HCT116 (cell line): Measurements from ENCODE around the gene CGA. TPM values are rescaled to one million over a fixed set of nuclear protein-coding genes. Genes with fewer than 3 reads are reported as not detected.

ENCODE experiments used
- ATAC-seq: fragments of 200-7000 bp; cut with Tn5 transposase; 2 replicates; pipeline ENCODE4 v1.9.1; 2020; ENCODE audit warnings: mild to moderate bottlenecking, moderate library complexity
- BruUV-seq: library from RNA; stranded (reverse); fragments of 400-500 nt; replicated peaks from 2 replicates; lab custom pipeline; 2021; lab: Mats Ljungman, UMichigan
- CTCF ChIA-PET: fragments of 300-600 bp; sonication (Branson Sonifier 250); formaldehyde crosslinking; loops from one replicate; lab custom pipeline; 2021; ENCODE audit warnings: antibody characterized with exemption; lab: Charles Lee
- POLR2A ChIA-PET: fragments of 300-600, 350-600 bp; sonication (Branson Sonifier 250); formaldehyde crosslinking; loops from one replicate; lab custom pipeline; 2021; ENCODE audit warnings: antibody characterized with exemption; lab: Charles Lee
- RAD21 ChIA-PET, 2 experiments: fragments of 300-600 bp; sonication (Branson Sonifier 250); formaldehyde crosslinking; loops; one replicate each; lab custom pipeline; 2023; ENCODE audit warnings: low total read pairs in 2 of 2; ENCODE audit not compliant: uncharacterized antibody in 2 of 2, unreplicated experiment in 2 of 2, low non-redundant PET in 1 of 2; lab: Charles Lee
- DNase-seq: peaks from one replicate; pipeline ENCODE4 v3.0.0-alpha.2; 2010; ENCODE audit warnings: low read depth, low spot score
- H2AFZ ChIP-seq: fragments of 200-600 bp; shearing (Covaris generic), sonication (generic); 2 replicates; pipeline ENCODE4 v1.6.1; 2017; ENCODE audit warnings: low read depth, mixed run types, mixed read lengths, antibody characterized with exemption, low read length; ENCODE audit not compliant: poor library complexity, severe bottlenecking
- H3K27ac ChIP-seq: 2 replicates; pipeline ENCODE4 v1.5.1; 2012; ENCODE audit warnings: low read depth, low read length
- H3K27me3 ChIP-seq: fragments of 200-600 bp; sonication (generic); 2 replicates; pipeline ENCODE4 v1.6.1; 2016; ENCODE audit warnings: mixed run types, low read length, mixed read lengths; ENCODE audit not compliant: insufficient read depth
- H3K36me3 ChIP-seq, 2 experiments: fragments of 200-500 bp in 1 of 2; fragments of 200-600 bp in 1 of 2; sonication (Bioruptor generic) in 1 of 2; sonication (generic) in 1 of 2; 2 replicates each; pipeline versions ENCODE4 v1.5.1 to v1.6.1; 2014 to 2016; ENCODE audit warnings: low read length in 2 of 2, inconsistent platforms in 1 of 2, mixed read lengths in 1 of 2, mixed run types in 1 of 2; ENCODE audit not compliant: insufficient read depth in 2 of 2, control insufficient read depth in 1 of 2
- H3K4me1 ChIP-seq, 2 experiments: fragments of 200-600 bp in 1 of 2; sonication (generic) in 1 of 2; 2 replicates each; pipeline versions ENCODE4 v1.5.1 to v1.6.1; 2012 to 2017; ENCODE audit warnings: low read length in 2 of 2, inconsistent platforms in 1 of 2, mild to moderate bottlenecking in 1 of 2, mixed read lengths in 1 of 2, mixed run types in 1 of 2, moderate library complexity in 1 of 2; ENCODE audit not compliant: insufficient read depth in 2 of 2, control insufficient read depth in 1 of 2
- H3K4me2 ChIP-seq: fragments of 200-600 bp; sonication (generic); 2 replicates; pipeline ENCODE4 v1.6.1; 2017; ENCODE audit warnings: mixed run types, low read length, mixed read lengths
- H3K4me3 ChIP-seq, 2 experiments: fragments of 200-600 bp in 1 of 2; sonication (generic) in 1 of 2; replicated peaks in 1 of 2; 2 replicates each; pipeline ENCODE4 v1.5.1; 2011 to 2016; ENCODE audit warnings: low read length in 2 of 2, control low read depth in 1 of 2, low read depth in 1 of 2, mild to moderate bottlenecking in 1 of 2, mixed read lengths in 1 of 2, mixed run types in 1 of 2
- H3K79me2 ChIP-seq: fragments of 200-600 bp; sonication (generic); 2 replicates; pipeline ENCODE4 v1.6.1; 2017; ENCODE audit warnings: mild to moderate bottlenecking, mixed run types, low read length, moderate library complexity, mixed read lengths; ENCODE audit not compliant: insufficient read depth
- H3K9ac ChIP-seq: fragments of 200-600 bp; sonication (generic); 2 replicates; pipeline ENCODE4 v1.6.1; 2016; ENCODE audit warnings: low read length, mixed read lengths
- H3K9me2 ChIP-seq: fragments of 200-600 bp; sonication (generic), shearing (Covaris generic); 2 replicates; pipeline ENCODE4 v1.6.1; 2017; ENCODE audit warnings: mixed run types, mild to moderate bottlenecking, moderate library complexity; ENCODE audit not compliant: insufficient read depth
- H3K9me3 ChIP-seq, 2 experiments: fragments of 200-500 bp in 1 of 2; fragments of 200-600 bp in 1 of 2; sonication (Bioruptor generic) in 1 of 2; sonication (generic) in 1 of 2; 2 replicates each; pipeline ENCODE4 v1.6.1; 2014 to 2017; ENCODE audit warnings: low read length in 2 of 2, mixed read lengths in 2 of 2, inconsistent platforms in 1 of 2, low read depth in 1 of 2, mild to moderate bottlenecking in 1 of 2, mixed run types in 1 of 2, moderate library complexity in 1 of 2; ENCODE audit not compliant: control insufficient read depth in 1 of 2, insufficient read depth in 1 of 2
- H4K20me1 ChIP-seq: fragments of 200-600 bp; sonication (generic), shearing (Covaris generic); 2 replicates; pipeline ENCODE4 v1.6.1; 2017; ENCODE audit warnings: mixed run types, mild to moderate bottlenecking, moderate library complexity; ENCODE audit not compliant: insufficient read depth
- CBX3 ChIP-seq: IDR thresholded peaks from 2 replicates; pipeline ENCODE4 v1.6.1; 2012; ENCODE audit warnings: low read depth
- CEBPB ChIP-seq: IDR thresholded peaks from 2 replicates; pipeline ENCODE4 v1.6.1; 2012; ENCODE audit warnings: low read depth
- EGR1 ChIP-seq: IDR thresholded peaks from 2 replicates; pipeline ENCODE4 v1.6.1; 2012; ENCODE audit warnings: low read depth
- EZH2 ChIP-seq: fragments of 200-600 bp; sonication (generic); IDR thresholded peaks from 2 replicates; pipeline ENCODE4 v1.6.1; 2017; ENCODE audit warnings: antibody characterized with exemption, mixed run types
- EZH2phosphoT487 ChIP-seq: fragments of 200-600 bp; IDR thresholded peaks from 2 replicates; pipeline ENCODE4 v1.6.1; 2018; ENCODE audit warnings: antibody characterized with exemption, borderline replicate concordance
- FOSL1 ChIP-seq: IDR thresholded peaks from 2 replicates; pipeline ENCODE4 v1.6.1; 2012; ENCODE audit warnings: low read depth
- JUND ChIP-seq: IDR thresholded peaks from 2 replicates; pipeline ENCODE4 v1.6.1; 2012
- MAX ChIP-seq: IDR thresholded peaks from 2 replicates; pipeline ENCODE4 v1.6.1; 2012
- POLR2A ChIP-seq: IDR thresholded peaks from 2 replicates; pipeline ENCODE4 v1.7.0; 2011; ENCODE audit warnings: borderline replicate concordance; ENCODE audit not compliant: insufficient read depth, insufficient read length; ENCODE audit errors: extremely low read depth
- REST ChIP-seq: IDR thresholded peaks from 2 replicates; pipeline ENCODE4 v1.6.1; 2012; ENCODE audit warnings: low read depth
- SIN3A ChIP-seq: IDR thresholded peaks from 2 replicates; pipeline ENCODE4 v1.6.1; 2012; ENCODE audit warnings: low read depth
- SP1 ChIP-seq: IDR thresholded peaks from 2 replicates; pipeline ENCODE4 v1.6.1; 2012; ENCODE audit warnings: low read depth
- SRF ChIP-seq: IDR thresholded peaks from 2 replicates; pipeline ENCODE4 v1.6.1; 2012; ENCODE audit warnings: low read depth
- TCF7L2 ChIP-seq: IDR thresholded peaks from 2 replicates; pipeline ENCODE4 v1.7.0; 2011; ENCODE audit warnings: borderline replicate concordance, inconsistent platforms; ENCODE audit not compliant: insufficient read depth, insufficient read length; ENCODE audit errors: extremely low read depth
- YY1 ChIP-seq: IDR thresholded peaks from 2 replicates; pipeline ENCODE4 v1.6.1; 2011; ENCODE audit warnings: low read length, low read depth, moderate library complexity, mild to moderate bottlenecking; ENCODE audit not compliant: insufficient replicate concordance; ENCODE audit errors: extremely low read depth
- ZBTB33 ChIP-seq: IDR thresholded peaks from 2 replicates; pipeline ENCODE4 v1.6.1; 2011; ENCODE audit warnings: mild to moderate bottlenecking, low read length, moderate library complexity; ENCODE audit not compliant: insufficient replicate concordance; ENCODE audit errors: extremely low read depth
- ZFX ChIP-seq: fragments of 450-650 bp; IDR thresholded peaks from 2 replicates; pipeline ENCODE4 v1.6.1; 2017
- ZNF274 ChIP-seq: fragments of 200-500 bp; sonication (Bioruptor generic); IDR thresholded peaks from 2 replicates; pipeline ENCODE4 v1.6.1; 2014; ENCODE audit warnings: mild to moderate bottlenecking, low read depth, low read length, inconsistent platforms
- intact Hi-C: fragments of 100-400 bp; cut with micrococcal nuclease; formaldehyde crosslinking; loops from 2 replicates; pipeline ENCODE4 v1.10.0; 2022
- total RNA-seq: library from RNA; stranded (reverse); gene quantifications from one replicate; pipeline ENCODE4 v1.2.1, GENCODE V29; 2021; ENCODE audit not compliant: unreplicated experiment

The CGA gene
- total RNA-seq, 1 experiment from 2014 or later, result not detected

- ATAC-seq, result no peak
- Histone ChIP-seq H3K9me3 (no peaks in the 10 kb centered on the region), H3K4me1 (no peaks in the 10 kb centered on the region), H4K20me1 (no peaks in the 10 kb centered on the region), H3K79me2 (no peaks in the 10 kb centered on the region), H3K4me2 (no peak overlapping the region), H3K36me3 (no peaks in the 10 kb centered on the region), H3K4me3 (no peak overlapping the region), H2AFZ (no peak overlapping the region), H3K9ac (no peak overlapping the region), H3K27ac (no peak overlapping the region), H3K9me2 (no peaks in the 10 kb centered on the region), H3K27me3 (0 out of 2 replicates have a peak, but pooled peaks cover 1% of the 10 kb centered on the region)
- intact Hi-C loops, result no loop called here
- BruUV-seq, result no TSS peak
- no peak for TF ChIP-seq YY1
- no peak for TF ChIP-seq MAX
- TF ChIP-seq SIN3A, result no peak
- TF ChIP-seq REST, result no peak
- no peak for TF ChIP-seq CEBPB
- no peak for TF ChIP-seq ZFX
- no peak for TF ChIP-seq ZNF274
- no peak for TF ChIP-seq EZH2phosphoT487
- TF ChIP-seq FOSL1, result no peak
- TF ChIP-seq CBX3, result no peak
- TF ChIP-seq SRF, result no peak
- TF ChIP-seq JUND, result no peak
- TF ChIP-seq SP1, result no peak
- no peak for TF ChIP-seq EGR1
- TF ChIP-seq POLR2A, result no peak
- TF ChIP-seq EZH2, result no peak
- TF ChIP-seq ZBTB33, result no peak
- TF ChIP-seq TCF7L2, result no peak
- no peak for DNase-seq
- POLR2A ChIA-PET, result no interaction called here
- CTCF ChIA-PET, result no interaction called here
- RAD21 ChIA-PET, result no interaction called here
Measured at GRCh38 chr6:87105823-87106222, 10.9 kb upstream of the CGA start.
